ENCODE measurements around the gene PPP1R9B. TPM values are rescaled to one million over a fixed set of nuclear protein-coding genes. Genes with fewer than 3 reads are reported as not detected.

The PPP1R9B gene
- 26.3 TPM for total RNA-seq

- ATAC-seq = peak; percentile 0
These were observed at the start of gene PPP1R9B for GRCh38 chr17:50150354-50151040. Gene PPP1R9B (minus strand): TSS chr17:50150677. CDS start chr17:50150513, 164 bp downstream.

- ATAC-seq = peak; percentile 89
These were observed 49.5 kb upstream of the PPP1R9B start for GRCh38 chr17:50199803-50200456.

GRCh38 chr17:50199211-50199802 lies 48.8 kb upstream of the PPP1R9B start:
- no peak for ATAC-seq

- ATAC-seq = no peak
These were observed 47.7 kb upstream of the PPP1R9B start for GRCh38 chr17:50198026-50198669.

GRCh38 chr17:50196826-50197225 lies 46.3 kb upstream of the PPP1R9B start:
- no peak for ATAC-seq

DNA sequence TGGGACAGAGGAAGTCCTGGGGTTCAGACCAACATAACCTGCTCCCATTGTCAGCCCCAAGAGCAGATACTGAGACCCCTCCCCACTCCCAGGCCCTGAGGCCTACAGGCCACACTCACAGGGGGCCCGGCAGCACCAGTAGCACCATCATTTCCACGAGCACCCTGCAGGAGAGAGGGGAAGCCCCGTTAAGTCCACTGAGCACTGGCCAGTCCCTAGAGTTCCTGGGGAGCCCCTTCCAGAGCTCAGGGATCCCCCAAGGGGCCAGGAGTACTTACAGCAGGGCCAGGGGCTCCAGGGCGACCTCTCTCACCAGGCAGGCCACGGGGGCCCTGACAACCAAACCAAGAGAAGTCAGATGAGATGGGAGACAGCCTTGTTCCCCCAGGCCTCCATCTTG lies 45.6 kb upstream of the PPP1R9B start:
- no peak for ATAC-seq

DNA sequence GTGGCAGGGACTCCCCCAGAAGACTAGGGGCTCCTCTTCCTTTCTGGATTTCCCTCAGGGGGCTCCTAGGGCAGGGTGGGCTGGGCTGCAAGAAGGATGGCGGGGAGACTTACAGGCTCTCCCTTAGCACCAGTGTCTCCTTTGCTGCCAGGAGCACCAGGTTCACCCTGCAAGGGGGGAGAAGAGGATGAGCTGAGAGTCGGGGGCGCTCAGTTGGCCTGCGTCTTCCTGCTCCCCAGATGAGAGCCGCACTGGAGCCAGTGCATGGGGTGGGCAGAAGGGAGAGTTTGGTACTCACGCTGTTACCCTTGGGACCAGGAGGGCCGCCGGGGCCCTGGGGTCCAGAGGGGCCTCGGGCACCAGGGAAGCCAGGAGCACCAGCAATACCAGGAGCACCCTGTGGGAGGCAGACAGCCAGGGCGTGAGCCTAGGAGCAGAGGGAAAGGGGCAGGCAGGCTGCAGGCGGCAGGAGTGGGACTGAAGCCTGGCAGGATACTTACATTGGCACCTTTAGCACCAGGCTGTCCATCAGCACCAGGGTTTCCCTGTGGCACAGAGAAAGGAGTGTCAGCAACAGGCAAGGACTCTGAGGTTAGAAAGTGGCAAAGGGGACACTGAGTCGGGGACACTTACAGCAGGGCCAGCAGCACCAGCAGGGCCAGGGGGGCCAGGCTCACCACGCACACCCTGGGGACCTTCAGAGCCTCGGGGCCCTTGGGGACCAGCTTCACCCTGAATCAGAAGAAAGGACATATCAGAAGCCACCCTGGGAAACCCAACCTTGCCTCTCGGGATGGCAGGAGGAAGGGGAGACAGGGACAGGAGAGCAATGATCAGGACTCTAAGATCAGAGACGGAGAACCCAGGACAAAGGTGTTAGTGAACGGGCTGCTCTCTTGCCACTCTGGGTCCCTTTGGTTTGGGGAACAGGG lies 44.7 kb upstream of the PPP1R9B start:
- ATAC-seq = no peak

- no peak for ATAC-seq
These were observed 43.9 kb upstream of the PPP1R9B start for GRCh38 chr17:50194140-50194933.

DNA sequence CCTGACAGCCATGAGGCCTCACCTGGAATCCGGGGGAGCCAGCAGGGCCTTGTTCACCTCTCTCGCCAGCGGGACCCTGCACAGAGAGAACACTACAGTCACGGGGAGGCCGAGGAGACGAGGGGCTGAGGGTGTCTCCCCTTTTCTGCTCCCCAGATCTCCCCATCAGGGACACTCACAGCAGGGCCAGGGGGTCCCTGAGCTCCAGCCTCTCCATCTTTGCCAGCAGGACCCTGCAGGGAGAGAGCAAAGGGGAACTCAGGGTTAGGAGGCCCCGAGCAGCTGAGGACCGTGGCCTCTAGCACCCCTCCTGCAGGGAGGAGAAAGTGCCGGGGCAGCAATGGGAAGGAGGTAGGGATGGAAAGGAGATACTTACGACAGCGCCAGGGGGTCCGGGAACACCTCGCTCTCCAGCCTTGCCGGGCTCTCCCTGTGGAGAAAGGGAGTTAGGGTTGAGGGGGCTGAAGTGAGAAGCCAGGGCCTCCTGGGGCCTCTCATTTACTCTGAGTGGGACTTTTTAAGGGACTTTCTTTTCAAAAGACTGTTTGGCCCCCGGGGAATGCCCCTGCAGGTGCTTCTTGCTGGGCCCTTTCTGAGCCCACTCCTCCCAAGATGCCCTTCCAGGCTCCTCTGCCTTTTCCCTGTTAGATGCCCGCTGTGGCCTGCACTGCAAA lies 42.3 kb upstream of the PPP1R9B start:
- ATAC-seq = no peak

DNA sequence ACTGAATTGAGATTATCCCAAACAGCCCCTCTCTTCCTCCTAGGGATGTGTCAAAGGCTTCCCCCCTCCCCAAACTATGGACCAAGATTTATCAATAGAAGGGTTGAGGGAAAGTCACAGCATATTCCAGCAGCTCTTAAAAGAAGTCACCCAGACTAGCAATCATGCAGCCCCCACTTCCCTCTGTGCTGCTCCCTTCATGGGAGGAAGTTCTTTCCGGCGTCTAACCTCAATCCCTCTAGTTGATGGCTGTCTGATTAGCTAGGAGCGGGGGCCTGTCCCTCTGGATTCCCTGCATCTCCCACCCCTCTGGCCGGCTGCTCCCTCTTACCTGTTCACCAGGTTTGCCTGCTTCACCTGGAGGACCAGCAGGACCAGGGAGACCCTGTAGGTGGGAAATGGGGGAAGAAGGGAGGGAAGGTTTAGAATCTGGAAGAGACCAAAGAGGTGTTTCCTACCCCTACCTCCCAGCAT lies 41.7 kb upstream of the PPP1R9B start:
- no peak for ATAC-seq

DNA sequence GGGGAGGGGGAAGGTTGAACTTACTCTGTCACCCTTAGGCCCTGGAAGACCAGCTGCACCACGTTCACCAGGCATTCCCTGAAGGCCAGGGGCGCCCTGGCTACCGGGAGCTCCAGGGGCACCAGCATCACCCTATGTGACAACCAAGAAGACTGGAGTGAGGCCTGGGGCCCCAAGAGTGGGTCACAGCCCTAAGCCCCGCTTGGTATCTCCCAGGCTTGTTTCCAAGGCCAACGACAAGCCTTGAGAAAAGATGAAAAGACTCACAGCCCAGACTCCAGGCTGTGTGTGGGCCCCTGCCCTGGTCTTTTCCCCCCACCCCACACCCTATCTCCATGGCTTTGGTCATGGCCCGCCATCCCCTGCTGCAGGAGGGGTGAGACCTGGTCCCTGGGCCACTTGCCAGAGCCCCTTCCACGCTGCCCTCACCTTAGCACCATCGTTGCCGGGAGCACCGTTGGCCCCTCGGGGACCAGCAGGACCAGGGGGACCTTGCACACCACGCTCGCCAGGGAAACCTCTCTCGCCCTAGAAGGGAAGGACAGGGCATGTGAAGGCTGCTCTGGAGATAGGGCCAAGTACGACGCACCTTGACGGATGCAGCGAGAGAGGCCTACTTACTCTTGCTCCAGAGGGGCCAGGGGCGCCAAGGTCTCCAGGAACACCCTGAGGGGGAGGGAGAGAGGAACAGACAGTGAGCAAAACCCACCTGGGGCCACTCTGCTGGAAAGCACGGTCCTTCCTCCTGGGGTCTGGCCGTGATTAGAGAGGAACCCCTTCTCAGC lies 41.1 kb upstream of the PPP1R9B start:
- ATAC-seq = no peak

DNA sequence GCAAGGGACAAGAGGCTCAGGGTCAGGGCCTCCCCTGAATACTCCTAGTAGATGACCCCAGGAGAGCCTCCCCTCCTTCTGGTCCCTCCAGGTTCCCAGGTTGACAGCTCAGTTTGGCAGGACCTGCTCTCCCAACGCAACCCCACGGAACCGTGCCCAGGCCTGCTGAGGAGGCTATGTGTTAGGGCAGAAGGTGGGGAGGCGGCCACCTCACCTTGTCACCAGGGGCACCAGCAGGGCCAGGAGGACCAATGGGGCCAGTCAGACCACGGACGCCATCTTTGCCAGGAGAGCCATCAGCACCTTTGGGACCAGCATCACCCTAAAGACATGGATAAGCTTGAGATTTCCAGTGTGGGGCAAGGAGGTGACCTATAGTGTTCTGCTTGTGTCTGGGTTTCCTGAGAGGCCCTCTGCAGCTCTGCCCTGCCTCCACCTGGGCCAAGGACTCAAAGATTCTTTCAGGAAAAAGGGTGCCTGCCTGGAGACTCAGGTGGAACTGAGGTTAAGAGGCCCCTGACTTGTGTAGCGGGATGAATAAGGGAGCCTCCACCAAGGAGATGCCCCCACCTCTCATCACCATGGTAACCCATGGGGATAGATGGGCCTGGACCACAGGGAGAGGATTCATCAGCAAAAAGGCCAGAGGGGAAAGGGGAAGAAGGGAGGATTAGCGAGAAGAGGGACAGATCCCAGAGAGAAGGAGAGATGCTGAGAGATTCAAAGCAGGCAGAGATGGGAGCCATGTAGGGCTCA lies 40.3 kb upstream of the PPP1R9B start:
- ATAC-seq = no peak

DNA sequence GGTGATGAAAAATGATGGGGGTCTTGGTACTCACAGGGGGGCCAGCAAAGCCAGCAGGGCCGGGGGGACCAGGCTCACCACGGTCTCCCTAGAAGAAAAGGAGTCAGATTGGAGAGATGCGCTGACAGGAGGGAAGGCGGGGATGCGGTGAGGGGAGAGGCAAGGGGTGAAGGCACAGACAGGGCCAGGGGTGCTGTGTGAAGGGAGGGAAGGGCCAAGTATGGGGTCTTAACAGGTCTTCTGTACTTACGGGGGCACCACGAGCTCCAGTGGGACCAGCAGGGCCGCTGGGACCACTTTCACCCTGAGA lies 39.8 kb upstream of the PPP1R9B start:
- no peak for ATAC-seq

- ATAC-seq = no peak
These were observed 39.2 kb upstream of the PPP1R9B start for GRCh38 chr17:50189550-50190292.

- no peak for ATAC-seq
These were observed 38.6 kb upstream of the PPP1R9B start for GRCh38 chr17:50188921-50189549.

- no peak for ATAC-seq
These were observed 38.0 kb upstream of the PPP1R9B start for GRCh38 chr17:50188531-50188920.

DNA sequence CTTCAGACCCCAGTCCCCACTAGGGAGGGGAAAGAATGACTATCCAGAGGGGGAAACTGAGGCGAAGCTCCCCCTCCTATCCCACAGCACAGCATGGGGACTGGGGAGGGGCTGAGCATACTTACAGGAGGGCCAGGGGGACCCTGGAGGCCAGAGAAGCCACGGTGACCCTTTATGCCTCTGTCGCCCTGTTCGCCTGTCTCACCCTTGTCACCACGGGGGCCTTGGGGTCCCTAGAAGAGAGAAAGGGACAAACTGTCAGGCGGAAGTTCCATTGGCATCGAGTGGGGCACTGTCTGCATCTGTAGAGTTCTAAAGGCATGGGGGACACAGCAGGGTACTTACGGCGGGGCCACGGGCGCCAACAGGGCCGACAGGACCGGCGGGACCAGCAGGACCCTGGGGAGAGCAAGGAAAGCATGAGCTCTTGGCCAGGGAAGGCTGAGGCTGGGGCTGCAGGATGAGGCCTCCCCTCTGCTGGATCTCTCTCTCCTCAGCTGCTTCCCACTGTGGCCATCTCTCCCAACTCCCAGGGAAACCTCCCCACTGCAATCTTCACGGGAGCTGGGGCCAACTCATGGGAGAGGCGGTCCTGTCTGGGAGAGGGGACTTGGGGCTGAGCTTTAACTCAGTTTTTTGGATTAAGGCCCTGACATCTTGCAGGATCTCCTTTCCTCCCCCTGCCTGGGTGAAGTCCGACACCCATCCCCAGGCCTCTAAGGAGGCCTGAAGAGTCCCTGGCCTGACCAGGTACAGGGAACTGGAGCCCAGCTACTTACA lies 37.5 kb upstream of the PPP1R9B start:
- ATAC-seq = no peak

All from esophagus mucosa (tissue), 1 donor.